Fibroblast of villous mesenchyme (primary cell): ENCODE data around the gene P3H4. TPM values are rescaled to one million over a fixed set of nuclear protein-coding genes. Genes with fewer than 3 reads are reported as not detected.

Experiments
- DNase-seq: peaks from one replicate; pipeline ENCODE4 v3.0.0-alpha.2; 2010; ENCODE audit warnings: low read depth
- H3K4me3 ChIP-seq: 2 replicates; pipeline ENCODE4 v1.5.1; 2011; ENCODE audit warnings: low read depth, mild to moderate bottlenecking, low read length
- total RNA-seq: library from RNA; depleted of rRNA; stranded (reverse); fragments of >200 nt; gene quantifications from 2 replicates; pipeline ENCODE4 v1.2.3, GENCODE V29; 2012
- TF ChIP-seq, protein P1 (sequence below): IDR thresholded peaks from 2 replicates; pipeline ENCODE4 v1.5.1; 2012; ENCODE audit warnings: low read depth, mild to moderate bottlenecking, low read length; ENCODE audit not compliant: insufficient read depth

P3H4 gene
- total RNA-seq, 1 donor = 88.1 TPM

DNA sequence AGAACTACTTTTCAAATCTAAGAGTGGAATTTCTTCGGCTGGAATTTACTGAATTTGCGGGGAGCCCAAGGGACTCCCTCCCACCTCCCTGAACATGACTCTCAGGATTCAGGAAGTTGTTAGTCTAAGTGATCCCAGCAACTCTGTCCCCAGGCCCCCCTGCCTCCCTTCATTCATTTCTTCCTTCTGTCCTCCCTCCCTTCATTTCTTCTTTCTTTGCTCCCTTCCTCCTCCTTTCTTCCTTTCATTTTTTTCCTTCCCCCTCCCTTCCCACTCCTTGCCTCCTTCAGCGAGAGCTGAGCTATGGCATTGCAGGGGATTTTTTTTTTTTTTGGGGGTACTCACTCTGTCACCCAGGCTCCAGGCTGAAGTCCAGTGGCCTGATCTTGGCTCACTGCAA lies 14.4 kb downstream of the P3H4 start:
- no peak overlapping the region for H3K4me3 ChIP-seq
- no peak for DNase-seq
- TF ChIP-seq, protein P1, sequence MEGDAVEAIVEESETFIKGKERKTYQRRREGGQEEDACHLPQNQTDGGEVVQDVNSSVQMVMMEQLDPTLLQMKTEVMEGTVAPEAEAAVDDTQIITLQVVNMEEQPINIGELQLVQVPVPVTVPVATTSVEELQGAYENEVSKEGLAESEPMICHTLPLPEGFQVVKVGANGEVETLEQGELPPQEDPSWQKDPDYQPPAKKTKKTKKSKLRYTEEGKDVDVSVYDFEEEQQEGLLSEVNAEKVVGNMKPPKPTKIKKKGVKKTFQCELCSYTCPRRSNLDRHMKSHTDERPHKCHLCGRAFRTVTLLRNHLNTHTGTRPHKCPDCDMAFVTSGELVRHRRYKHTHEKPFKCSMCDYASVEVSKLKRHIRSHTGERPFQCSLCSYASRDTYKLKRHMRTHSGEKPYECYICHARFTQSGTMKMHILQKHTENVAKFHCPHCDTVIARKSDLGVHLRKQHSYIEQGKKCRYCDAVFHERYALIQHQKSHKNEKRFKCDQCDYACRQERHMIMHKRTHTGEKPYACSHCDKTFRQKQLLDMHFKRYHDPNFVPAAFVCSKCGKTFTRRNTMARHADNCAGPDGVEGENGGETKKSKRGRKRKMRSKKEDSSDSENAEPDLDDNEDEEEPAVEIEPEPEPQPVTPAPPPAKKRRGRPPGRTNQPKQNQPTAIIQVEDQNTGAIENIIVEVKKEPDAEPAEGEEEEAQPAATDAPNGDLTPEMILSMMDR = no peak

DNA sequence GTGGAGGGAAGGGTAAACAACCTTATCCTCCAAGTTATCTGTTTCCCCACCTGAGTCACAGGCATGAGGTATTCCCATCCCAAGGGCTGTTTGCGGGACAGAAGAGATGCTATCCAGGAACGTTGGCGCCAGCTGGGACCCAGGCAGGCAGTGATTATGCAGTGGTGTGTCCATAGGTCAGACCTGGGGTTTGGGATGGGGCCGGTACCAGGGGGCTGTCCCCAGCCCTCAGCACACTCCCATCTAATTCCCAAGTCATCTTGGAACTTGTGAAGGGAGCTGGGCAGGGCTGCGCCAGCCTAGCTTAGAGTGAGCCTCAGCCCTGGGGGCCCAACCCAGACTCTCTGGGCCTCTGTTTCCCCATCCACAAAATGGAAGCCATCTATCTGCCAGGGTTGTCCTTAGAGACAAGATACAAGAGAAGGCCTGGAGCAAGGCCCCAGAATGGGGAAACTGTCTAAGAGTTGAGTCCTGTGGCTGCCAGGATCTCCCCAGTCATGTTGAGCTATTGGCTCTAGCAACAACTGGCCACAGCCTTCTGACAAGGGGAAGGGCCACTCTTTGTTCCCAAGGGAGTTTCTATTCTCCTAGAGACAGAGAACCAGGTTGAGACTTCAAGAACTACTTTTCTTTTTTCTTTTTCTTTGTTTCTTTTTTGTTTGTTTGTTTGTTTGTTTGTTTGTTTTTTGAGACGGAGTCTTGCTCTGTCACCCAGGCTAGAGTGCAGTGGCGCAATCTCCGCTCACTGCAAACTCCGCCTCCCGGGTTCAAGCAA lies 15.4 kb downstream of the P3H4 start:
- H3K4me3 ChIP-seq = no peak overlapping the region
- TF ChIP-seq, protein P1 = no peak
- DNase-seq = peak; percentile 28

DNA sequence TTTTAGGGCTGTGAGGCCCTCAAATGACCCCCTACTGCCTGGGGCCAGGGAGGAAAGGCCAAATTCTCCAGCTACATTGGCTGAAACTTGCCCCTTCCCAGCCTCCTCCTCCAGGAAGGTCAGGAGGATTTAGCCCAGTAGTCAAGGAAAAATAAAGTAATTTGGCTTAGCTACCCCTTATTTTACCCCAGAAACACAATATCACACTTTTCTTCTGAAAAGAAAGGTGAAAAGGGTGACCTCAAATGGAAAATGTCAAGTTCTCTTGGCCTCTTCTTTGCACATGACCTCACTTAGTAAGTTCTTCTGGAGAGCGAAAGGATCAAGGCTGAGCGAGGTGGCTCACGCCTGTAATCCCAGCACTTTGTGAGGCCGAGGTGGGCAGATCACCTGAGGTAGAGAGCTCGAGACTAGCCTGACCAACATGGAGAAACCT lies 17.2 kb downstream of the P3H4 start:
- DNase-seq = no peak
- H3K4me3 ChIP-seq = no peak overlapping the region
- TF ChIP-seq, protein P1 = no peak

DNA sequence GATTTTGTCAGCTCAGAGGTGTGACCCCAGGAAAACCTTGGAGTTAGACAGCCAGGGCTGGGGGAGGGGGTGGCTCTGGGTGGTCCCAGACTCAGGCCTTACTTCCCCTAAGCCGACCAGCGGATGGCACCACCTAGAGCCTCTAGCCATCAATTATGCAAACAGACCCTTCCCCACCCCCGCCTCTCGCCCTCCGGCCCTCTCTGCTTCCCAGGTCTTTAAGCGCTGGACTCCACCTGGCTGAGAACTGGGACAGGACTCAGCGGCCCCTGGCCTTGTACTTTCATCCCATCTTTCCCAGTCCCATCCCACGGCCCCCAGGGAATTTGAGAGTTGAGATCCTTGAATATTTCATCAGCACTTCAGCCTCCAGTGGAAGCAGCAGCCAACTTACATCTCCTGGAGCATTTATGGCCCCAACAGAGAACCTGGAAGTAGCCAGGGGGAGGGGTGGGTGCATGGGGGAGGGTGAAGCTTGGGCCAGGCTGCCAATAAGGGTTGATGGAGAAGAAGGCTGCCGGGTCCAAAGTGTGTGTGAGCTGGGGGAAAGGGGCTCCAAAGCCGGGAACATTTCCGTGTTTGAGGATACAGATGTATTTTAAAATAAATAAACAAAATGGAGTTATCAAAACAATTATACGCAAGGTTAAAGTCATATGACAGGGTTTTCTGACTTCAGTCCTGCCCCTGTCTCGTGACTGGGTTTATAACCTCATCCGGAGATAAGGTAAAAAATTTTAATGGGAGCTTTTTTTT lies 17.8 kb downstream of the P3H4 start:
- peak overlapping the region; percentile 14 for H3K4me3 ChIP-seq
- TF ChIP-seq, protein P1 = no peak
- DNase-seq = peak; percentile 92

DNA sequence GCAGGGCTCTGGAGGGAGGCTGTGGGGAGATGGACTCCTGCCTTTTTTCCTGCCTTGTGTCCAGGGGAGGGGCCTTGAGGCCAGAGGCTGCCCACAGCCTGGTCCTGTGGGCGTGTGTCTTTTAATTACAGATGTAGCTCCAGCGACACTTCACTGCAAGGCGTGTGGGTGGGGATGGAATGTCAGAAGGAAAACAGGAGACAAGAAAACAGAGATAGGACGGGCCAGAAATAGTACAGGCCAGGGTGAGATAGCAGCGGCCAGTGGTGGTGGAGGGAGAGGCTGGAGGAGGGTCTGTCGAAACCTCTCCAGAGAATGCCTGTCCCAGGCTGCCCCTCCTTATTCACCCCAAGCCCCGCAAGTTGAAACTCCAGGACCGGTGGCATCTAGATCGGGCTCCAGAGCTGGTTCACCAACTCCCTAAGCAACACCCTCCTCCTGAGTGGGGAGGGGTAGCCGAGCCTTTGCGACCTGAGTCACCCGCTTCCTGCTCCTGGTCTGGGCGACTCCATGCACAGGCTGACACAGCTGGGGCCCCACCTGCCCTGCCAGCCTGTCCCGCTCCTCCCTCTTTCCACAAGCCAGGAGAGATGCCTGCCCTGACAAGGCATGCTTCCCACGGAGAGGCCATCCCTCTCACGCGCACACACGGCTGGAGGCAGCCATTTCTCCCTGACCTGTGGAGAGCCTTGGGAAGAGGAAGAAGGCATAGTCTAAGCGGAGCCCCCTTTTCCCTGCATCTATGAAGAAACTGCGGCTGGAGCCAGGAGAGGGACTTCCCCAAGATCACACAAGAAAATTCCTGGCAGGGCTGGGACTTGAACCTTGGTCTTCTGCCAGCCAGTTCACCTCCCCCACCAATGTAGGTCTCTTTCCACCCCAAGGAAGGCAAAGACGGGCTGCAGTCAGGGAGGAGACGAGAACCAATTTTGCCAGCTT lies 18.6 kb downstream of the P3H4 start:
- TF ChIP-seq, protein P1 = no peak
- H3K4me3 ChIP-seq = peak overlapping the region; percentile 14
- peak; percentile 95 for DNase-seq

DNA sequence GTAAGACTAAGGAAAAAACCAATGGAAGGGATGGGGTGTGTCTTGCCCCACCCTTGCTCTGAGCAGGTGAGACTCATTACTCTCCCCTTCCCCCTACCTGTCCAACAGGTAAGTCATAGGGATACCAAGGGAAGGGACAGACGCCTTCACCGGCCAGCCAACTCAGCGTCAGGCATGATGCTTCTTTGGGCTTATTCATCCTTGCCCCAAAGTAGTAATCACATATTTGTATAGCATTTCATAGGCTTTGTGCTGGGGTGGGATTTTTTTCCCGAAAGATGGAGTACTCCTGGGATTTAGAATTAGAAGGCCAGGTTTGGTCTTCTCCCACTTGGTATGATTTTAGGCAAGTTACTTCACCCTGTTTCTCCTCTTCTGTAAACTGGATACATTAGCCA lies 24.7 kb downstream of the P3H4 start:
- no peak for DNase-seq
- no peak overlapping the region for H3K4me3 ChIP-seq
- TF ChIP-seq, protein P1 = no peak
